B cell (primary cell): ENCODE results near the gene CENPA. TPM values are rescaled to one million over a fixed set of nuclear protein-coding genes. Genes with fewer than 3 reads are reported as not detected.

Experiments
- ATAC-seq: fragments of 200-7000 bp; cut with Tn5 transposase; one replicate; pipeline ENCODE4 v1.10.0; 2021; ENCODE audit warnings: low read depth, mild to moderate bottlenecking, moderate number of reproducible peaks, moderate library complexity
- CTCF ChIA-PET: fragments of 350-600 bp; sonication (Branson Sonifier 250); formaldehyde crosslinking; loops from one replicate; lab custom pipeline; 2021; ENCODE audit warnings: antibody characterized with exemption, inconsistent platforms; lab: Charles Lee
- POLR2A ChIA-PET: fragments of 350-600 bp; sonication (Branson Sonifier 250); formaldehyde crosslinking; loops from one replicate; lab custom pipeline; 2021; ENCODE audit warnings: antibody characterized with exemption; lab: Charles Lee
- DNase-seq: peaks from one replicate; pipeline ENCODE4 v3.0.0; 2013
- H2AFZ ChIP-seq: 2 replicates; pipeline ENCODE4 v1.6.1; 2012; ENCODE audit warnings: mild to moderate bottlenecking, low read depth, low read length; ENCODE audit not compliant: insufficient read depth, poor library complexity, severe bottlenecking
- H3K27ac ChIP-seq, 2 donors: 1 replicate in 1 of 2; 2 replicates in 1 of 2; pipeline ENCODE4 v1.5.1; 2012 to 2013; ENCODE audit warnings: low read length in 2 of 2, mild to moderate bottlenecking in 2 of 2, moderate library complexity in 1 of 2
- H3K27me3 ChIP-seq, 4 experiments: fragments of 200-600 bp in 1 of 4; sonication (generic) in 1 of 4; replicated peaks in 1 of 4; 1 replicate in 2 of 4; 2 replicates in 2 of 4; pipeline versions ENCODE4 v1.6.1 to v1.7.0; 2013 to 2016; ENCODE audit warnings: low read length in 3 of 4, mild to moderate bottlenecking in 2 of 4, mixed read lengths in 1 of 4, moderate library complexity in 1 of 4; ENCODE audit not compliant: insufficient read depth in 4 of 4, control insufficient read depth in 3 of 4; ENCODE audit errors: control extremely low read depth in 1 of 4
- H3K36me3 ChIP-seq, 2 experiments: replicated peaks in 1 of 2; 1 replicate in 1 of 2; 2 replicates in 1 of 2; pipeline versions ENCODE4 v1.6.1 to v1.7.1; 2013; ENCODE audit warnings: low read length in 1 of 2; ENCODE audit not compliant: insufficient read depth in 2 of 2, control insufficient read depth in 1 of 2; ENCODE audit errors: control extremely low read depth in 1 of 2, extremely low read depth in 1 of 2
- H3K4me1 ChIP-seq, 2 donors: fragments of 200-600 bp in 1 of 2; sonication (generic) in 1 of 2; 1 replicate in 1 of 2; 2 replicates in 1 of 2; pipeline versions ENCODE4 v1.5.1 to v1.6.1; 2013 to 2017; ENCODE audit warnings: low read length in 2 of 2; ENCODE audit not compliant: control insufficient read depth in 2 of 2, insufficient read depth in 2 of 2
- H3K4me2 ChIP-seq: replicated peaks from 2 replicates; pipeline ENCODE3; 2012; ENCODE audit warnings: mild to moderate bottlenecking, low read depth, low read length; ENCODE audit not compliant: poor library complexity, severe bottlenecking
- H3K4me3 ChIP-seq, 5 experiments: fragments of 200-600 bp in 1 of 5; sonication (generic) in 1 of 5; 1 replicate in 3 of 5; 2 replicates in 2 of 5; pipeline versions ENCODE4 v1.5.1 to v1.7.0; 2011 to 2016; ENCODE audit warnings: low read length in 4 of 5, mild to moderate bottlenecking in 4 of 5, low read depth in 2 of 5, control low read depth in 1 of 5, moderate library complexity in 1 of 5; ENCODE audit not compliant: insufficient read depth in 1 of 5; ENCODE audit errors: control extremely low read depth in 1 of 5, extremely low read depth in 1 of 5
- H3K79me2 ChIP-seq: fragments of 200-600 bp; sonication (generic); one replicate; pipeline ENCODE4 v1.6.0; 2016; ENCODE audit warnings: low read length; ENCODE audit not compliant: control insufficient read depth, insufficient read depth
- H3K9ac ChIP-seq: fragments of 200-600 bp; sonication (generic); 2 replicates; pipeline ENCODE4 v1.6.1; 2017; ENCODE audit warnings: mild to moderate bottlenecking, low read length, moderate library complexity
- H3K9me3 ChIP-seq, 3 donors: one replicate each; pipeline versions ENCODE4 v1.6.1 to v1.7.1; 2013; ENCODE audit warnings: low read length in 2 of 3; ENCODE audit not compliant: control insufficient read depth in 2 of 3, insufficient read depth in 1 of 3; ENCODE audit errors: control extremely low read depth in 1 of 3
- H4K20me1 ChIP-seq: 2 replicates; pipeline ENCODE4 v1.6.0; 2012; ENCODE audit warnings: mild to moderate bottlenecking, low read length; ENCODE audit not compliant: insufficient read depth, control insufficient read depth, poor library complexity, severe bottlenecking
- H3K27ac Mint-ChIP-seq: one replicate; pipeline ENCODE4 v1.8.0; 2021; ENCODE audit warnings: mixed read lengths
- H3K27me3 Mint-ChIP-seq: one replicate; pipeline ENCODE4 v1.8.0; 2021; ENCODE audit warnings: mixed read lengths
- H3K4me1 Mint-ChIP-seq: one replicate; pipeline ENCODE4 v1.8.0; 2021; ENCODE audit warnings: mixed read lengths
- H3K4me3 Mint-ChIP-seq: one replicate; pipeline ENCODE4 v1.8.0; 2021; ENCODE audit warnings: mixed read lengths
- H3K9me3 Mint-ChIP-seq: one replicate; pipeline ENCODE4 v1.8.0; 2022; ENCODE audit warnings: mixed read lengths; ENCODE audit not compliant: insufficient read depth
- EZH2 ChIP-seq: IDR thresholded peaks from 2 replicates; pipeline ENCODE4 v1.6.1; 2012; ENCODE audit warnings: borderline replicate concordance, low read depth, mild to moderate bottlenecking, moderate library complexity, low read length; ENCODE audit not compliant: insufficient read depth, poor library complexity, severe bottlenecking
- WGBS: methylation state at CpG from one replicate; pipeline ENCODE4 v1.1.5; 2013; ENCODE audit warnings: missing lambda C conversion rate; ENCODE audit not compliant: insufficient coverage; 5-methylcytosine and 5-hydroxymethylcytosine counted together
- intact Hi-C: fragments of 100-400 bp; cut with micrococcal nuclease; formaldehyde crosslinking; loops from one replicate; pipeline ENCODE4 v1.10.0; 2022
- polyA plus RNA-seq: library from polyadenylated mRNA; depleted of rRNA; stranded (reverse); fragments of >200 nt; gene quantifications from 2 replicates; pipeline ENCODE4 v1.2.3, GENCODE V29; 2012
- total RNA-seq, 2 donors: library from RNA; stranded (reverse); fragments of 120-200 nt in 1 of 2; gene quantifications; 1 replicate in 1 of 2; 2 replicates in 1 of 2; pipeline versions ENCODE4 v1.2.3 to v1.2.4, GENCODE V29; 2013 to 2022
- TF ChIP-seq, protein P1 (sequence below): fragments of 200-600 bp; IDR thresholded peaks from one replicate; pipeline ENCODE4 v1.8.0; 2022; ENCODE audit warnings: antibody characterized with exemption, mild to moderate bottlenecking

Gene CENPA
- total and polyA plus RNA-seq, 2 donors (not counting 1 experiment from before 2014, with no cell fraction given), result 0.10 TPM; not detected in 1

DNA sequence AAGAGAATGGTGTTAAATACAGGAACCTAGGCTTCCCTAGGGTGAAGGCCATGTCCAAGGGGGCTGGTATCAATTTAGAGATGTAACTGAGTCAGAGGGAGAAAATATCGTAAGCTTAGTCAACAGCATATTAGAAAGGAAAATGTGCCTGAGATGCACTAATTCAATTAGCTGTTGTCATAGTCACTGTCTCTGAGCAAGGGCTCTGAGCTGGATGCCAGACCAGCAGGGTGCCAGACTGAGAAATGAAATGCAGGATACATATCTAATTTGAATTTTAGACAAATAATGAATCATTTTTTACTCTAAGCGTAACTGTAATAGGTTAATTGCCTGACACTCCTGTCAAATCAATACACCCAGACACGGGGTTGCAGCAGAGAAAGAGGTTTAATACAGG lies 33.2 kb upstream of the CENPA start:
- ChIA-PET CTCF (interaction anchor here (0.9 to 2.0 kb wide), 2 partner anchors 10 to 27 kb away, joined by 4 to 7 read pairs; no protein-coding TSS in a partner anchor), POLR2A (no interaction called here)
- DNase-seq, result no peak
- Mint-ChIP-seq H3K9me3 (no peaks in the 10 kb centered on the region), H3K27ac (no peak overlapping the region), H3K4me1 (peaks cover 14% of the 10 kb centered on the region), H3K27me3 (no peaks in the 10 kb centered on the region), H3K4me3 (no peak overlapping the region)
- no peaks in the 10 kb centered on the region for H4K20me1 ChIP-seq
- no peak overlapping the region for H3K9ac ChIP-seq
- H3K4me2 ChIP-seq, result no peak overlapping the region
- no peak overlapping the region for H3K27ac ChIP-seq
- no peak overlapping the region for H2AFZ ChIP-seq
- TF ChIP-seq EZH2, result no peak
- TF ChIP-seq, protein P1, sequence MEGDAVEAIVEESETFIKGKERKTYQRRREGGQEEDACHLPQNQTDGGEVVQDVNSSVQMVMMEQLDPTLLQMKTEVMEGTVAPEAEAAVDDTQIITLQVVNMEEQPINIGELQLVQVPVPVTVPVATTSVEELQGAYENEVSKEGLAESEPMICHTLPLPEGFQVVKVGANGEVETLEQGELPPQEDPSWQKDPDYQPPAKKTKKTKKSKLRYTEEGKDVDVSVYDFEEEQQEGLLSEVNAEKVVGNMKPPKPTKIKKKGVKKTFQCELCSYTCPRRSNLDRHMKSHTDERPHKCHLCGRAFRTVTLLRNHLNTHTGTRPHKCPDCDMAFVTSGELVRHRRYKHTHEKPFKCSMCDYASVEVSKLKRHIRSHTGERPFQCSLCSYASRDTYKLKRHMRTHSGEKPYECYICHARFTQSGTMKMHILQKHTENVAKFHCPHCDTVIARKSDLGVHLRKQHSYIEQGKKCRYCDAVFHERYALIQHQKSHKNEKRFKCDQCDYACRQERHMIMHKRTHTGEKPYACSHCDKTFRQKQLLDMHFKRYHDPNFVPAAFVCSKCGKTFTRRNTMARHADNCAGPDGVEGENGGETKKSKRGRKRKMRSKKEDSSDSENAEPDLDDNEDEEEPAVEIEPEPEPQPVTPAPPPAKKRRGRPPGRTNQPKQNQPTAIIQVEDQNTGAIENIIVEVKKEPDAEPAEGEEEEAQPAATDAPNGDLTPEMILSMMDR, result no peak
- ATAC-seq, result no peak
- peaks cover 0 to 8% of the 10 kb centered on the region in 2 donors for H3K4me1 ChIP-seq
- no peaks in the 10 kb centered on the region for H3K79me2 ChIP-seq
- 83% methylated on average over 1 of the region's 3 CpGs for WGBS
- no peak overlapping the region for H3K4me3 ChIP-seq
- H3K36me3 ChIP-seq, result no peaks in the 10 kb centered on the region
- intact Hi-C loops, result no loop called here
- no peaks in the 10 kb centered on the region for H3K27me3 ChIP-seq
- H3K9me3 ChIP-seq, result no peaks in the 10 kb centered on the region

DNA sequence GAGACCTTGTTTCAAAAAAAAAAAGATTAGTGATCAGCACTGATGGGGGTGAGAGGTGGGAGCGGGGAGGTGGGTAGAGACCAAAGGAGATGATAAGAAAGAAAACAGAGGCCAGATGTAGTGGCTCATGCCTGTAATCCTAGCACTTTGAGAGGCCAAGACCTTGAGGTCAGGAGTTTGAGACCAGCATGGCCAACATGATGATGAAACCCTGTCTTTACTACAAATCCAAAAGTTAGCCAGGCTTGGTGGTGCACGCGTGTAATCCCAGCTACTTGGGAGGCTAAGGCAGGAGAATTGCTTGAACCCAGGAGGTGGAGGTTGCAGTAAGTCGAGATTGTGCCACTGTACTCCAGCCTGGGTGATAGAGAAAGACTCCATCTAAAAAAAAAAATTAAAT lies 31.3 kb upstream of the CENPA start:
- Mint-ChIP-seq H3K4me3 (no peak overlapping the region), H3K9me3 (no peaks in the 10 kb centered on the region), H3K27ac (no peak overlapping the region), H3K27me3 (no peaks in the 10 kb centered on the region), H3K4me1 (peaks cover 14% of the 10 kb centered on the region)
- Histone ChIP-seq H3K79me2 (no peaks in the 10 kb centered on the region), H3K4me3 (no peak overlapping the region), H3K9ac (no peak overlapping the region), H3K36me3 (no peaks in the 10 kb centered on the region), H4K20me1 (no peaks in the 10 kb centered on the region), H3K27ac (no peak overlapping the region), H3K4me2 (no peak overlapping the region), H2AFZ (no peak overlapping the region), H3K27me3 (no peaks in the 10 kb centered on the region), H3K9me3 (no peaks in the 10 kb centered on the region), H3K4me1 (peaks cover 0 to 8% of the 10 kb centered on the region in 2 donors)
- WGBS, result 80% methylated on average over 1 of the region's 4 CpGs
- no peak for DNase-seq
- intact Hi-C loops, result no loop called here
- POLR2A ChIA-PET, result no interaction called here
- CTCF ChIA-PET, result interaction anchor here (1.9 kb wide), 1 partner anchor 9 kb away, joined by 8 read pairs; no protein-coding TSS in a partner anchor
- TF ChIP-seq EZH2, result no peak
- TF ChIP-seq, protein P1, result no peak
- no peak for ATAC-seq
